KMS-11 (cell line): ENCODE data around the gene TAF10.

ENCODE experiments used
- H2AFZ ChIP-seq: fragments of 200-600 bp; sonication (generic); 2 replicates; pipeline ENCODE4 v1.6.1; 2016; ENCODE audit warnings: antibody characterized with exemption, mixed run types, low read depth
- H3K27ac ChIP-seq: fragments of 200-600 bp; sonication (generic); 2 replicates; pipeline ENCODE4 v1.6.1; 2016; ENCODE audit warnings: mild to moderate bottlenecking, mixed run types
- H3K27me3 ChIP-seq: fragments of 200-600 bp; sonication (generic); 2 replicates; pipeline ENCODE4 v1.6.1; 2017; ENCODE audit warnings: mild to moderate bottlenecking, low read depth, mixed run types, moderate library complexity; ENCODE audit not compliant: insufficient read depth
- H3K36me3 ChIP-seq: fragments of 200-600 bp; sonication (generic); 2 replicates; pipeline ENCODE4 v1.6.1; 2017; ENCODE audit warnings: mild to moderate bottlenecking, mixed run types; ENCODE audit not compliant: insufficient read depth
- H3K4me1 ChIP-seq: fragments of 200-600 bp; sonication (generic); 2 replicates; pipeline ENCODE4 v1.6.1; 2016; ENCODE audit warnings: mild to moderate bottlenecking, low read depth, mixed run types; ENCODE audit not compliant: poor library complexity, severe bottlenecking
- H3K4me2 ChIP-seq: fragments of 200-600 bp; sonication (generic); 2 replicates; pipeline ENCODE4 v1.7.0; 2016; ENCODE audit warnings: mild to moderate bottlenecking, mixed run types
- H3K4me3 ChIP-seq: fragments of 200-600 bp; sonication (generic); IDR thresholded peaks from 2 replicates; pipeline ENCODE4 v1.6.1; 2017; ENCODE audit warnings: low read depth, low read length, mixed read lengths; ENCODE audit not compliant: insufficient read depth
- H3K79me2 ChIP-seq: fragments of 200-600 bp; sonication (generic); 2 replicates; pipeline ENCODE4 v1.6.1; 2016; ENCODE audit warnings: low read depth, mixed run types; ENCODE audit not compliant: insufficient read depth
- H3K9ac ChIP-seq: fragments of 200-600 bp; sonication (generic); 2 replicates; pipeline ENCODE4 v1.6.1; 2016; ENCODE audit warnings: mild to moderate bottlenecking, mixed run types
- H4K20me1 ChIP-seq: fragments of 200-600 bp; sonication (generic); 2 replicates; pipeline ENCODE4 v1.6.1; 2016; ENCODE audit warnings: mild to moderate bottlenecking, mixed run types; ENCODE audit not compliant: insufficient read depth
- TF ChIP-seq, protein P1 (sequence below): fragments of 200-600 bp; sonication (generic); conservative IDR thresholded peaks from 2 replicates; pipeline ENCODE4 v1.6.1; 2017; ENCODE audit warnings: low read depth, mild to moderate bottlenecking, antibody characterized with exemption, low read length, moderate library complexity, mixed read lengths

The TAF10 gene

DNA sequence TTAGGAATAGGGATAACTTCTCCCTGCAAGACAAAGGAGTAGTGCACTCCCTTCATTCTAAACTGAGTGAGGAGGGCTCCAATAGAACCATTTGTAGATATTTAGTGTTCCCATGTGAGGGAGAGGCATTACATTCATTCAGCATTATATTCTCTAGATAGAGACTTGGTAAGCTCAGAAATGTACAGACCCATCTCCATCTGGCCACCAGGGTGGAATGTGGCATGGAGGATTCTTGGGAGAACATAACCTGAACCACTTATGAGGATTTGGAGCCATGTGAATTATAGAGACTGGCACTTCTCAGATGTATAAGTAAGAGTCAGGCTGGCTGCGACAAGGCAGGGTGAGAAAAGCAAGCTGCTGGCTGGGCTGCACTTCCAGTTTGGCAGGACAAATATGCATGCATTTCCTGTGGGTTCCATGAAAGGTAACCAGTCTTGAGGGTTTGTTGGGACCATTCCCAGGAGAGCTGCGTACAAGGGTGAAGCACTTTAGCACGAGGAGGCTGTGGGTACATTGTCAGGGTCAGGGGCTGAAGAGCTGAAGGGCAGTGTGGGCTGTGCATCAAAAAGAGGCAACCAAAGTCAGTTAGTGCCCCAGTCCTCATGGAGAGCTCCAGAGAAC is 17.8 kb downstream of the TAF10 start:
- TF ChIP-seq, protein P1, sequence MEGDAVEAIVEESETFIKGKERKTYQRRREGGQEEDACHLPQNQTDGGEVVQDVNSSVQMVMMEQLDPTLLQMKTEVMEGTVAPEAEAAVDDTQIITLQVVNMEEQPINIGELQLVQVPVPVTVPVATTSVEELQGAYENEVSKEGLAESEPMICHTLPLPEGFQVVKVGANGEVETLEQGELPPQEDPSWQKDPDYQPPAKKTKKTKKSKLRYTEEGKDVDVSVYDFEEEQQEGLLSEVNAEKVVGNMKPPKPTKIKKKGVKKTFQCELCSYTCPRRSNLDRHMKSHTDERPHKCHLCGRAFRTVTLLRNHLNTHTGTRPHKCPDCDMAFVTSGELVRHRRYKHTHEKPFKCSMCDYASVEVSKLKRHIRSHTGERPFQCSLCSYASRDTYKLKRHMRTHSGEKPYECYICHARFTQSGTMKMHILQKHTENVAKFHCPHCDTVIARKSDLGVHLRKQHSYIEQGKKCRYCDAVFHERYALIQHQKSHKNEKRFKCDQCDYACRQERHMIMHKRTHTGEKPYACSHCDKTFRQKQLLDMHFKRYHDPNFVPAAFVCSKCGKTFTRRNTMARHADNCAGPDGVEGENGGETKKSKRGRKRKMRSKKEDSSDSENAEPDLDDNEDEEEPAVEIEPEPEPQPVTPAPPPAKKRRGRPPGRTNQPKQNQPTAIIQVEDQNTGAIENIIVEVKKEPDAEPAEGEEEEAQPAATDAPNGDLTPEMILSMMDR: no peak
- no peaks in the 10 kb centered on the region for H3K36me3 ChIP-seq
- no peak overlapping the region for H3K4me2 ChIP-seq

DNA sequence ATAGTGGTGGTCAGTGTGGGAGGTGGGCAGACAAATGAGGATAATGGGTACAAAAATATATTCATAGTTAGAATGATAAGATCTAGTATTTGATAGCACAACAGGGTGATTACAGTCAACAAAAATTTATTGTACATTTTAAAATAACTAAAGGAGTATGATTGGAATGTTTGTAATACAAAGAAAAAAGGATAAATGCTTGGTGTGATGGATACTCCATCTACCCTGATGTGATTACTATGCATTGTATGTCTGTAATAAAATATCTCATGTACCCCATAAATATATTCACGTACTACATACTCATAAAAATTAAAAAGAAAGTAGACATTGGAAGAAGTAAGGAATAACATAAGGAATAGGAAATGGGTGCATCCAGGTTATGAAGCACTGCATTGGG is 24.0 kb downstream of the TAF10 start:
- Histone ChIP-seq H3K9ac (no peak overlapping the region), H3K79me2 (no peaks in the 10 kb centered on the region), H3K27me3 (no peaks in the 10 kb centered on the region), H3K4me1 (no peaks in the 10 kb centered on the region), H4K20me1 (no peaks in the 10 kb centered on the region), H3K36me3 (no peaks in the 10 kb centered on the region), H3K4me2 (no peak overlapping the region), H3K27ac (no peak overlapping the region), H3K4me3 (no peak overlapping the region), H2AFZ (no peak overlapping the region)
- TF ChIP-seq, protein P1: no peak

More for the DNA sequence above, 17.8 kb downstream of the TAF10 start:
- Histone ChIP-seq H4K20me1 (no peaks in the 10 kb centered on the region), H3K4me1 (no peaks in the 10 kb centered on the region), H3K79me2 (0 out of 2 replicates have a peak, but pooled peaks cover 3% of the 10 kb centered on the region), H3K27ac (no peak overlapping the region), H3K4me3 (no peak overlapping the region), H2AFZ (no peak overlapping the region), H3K27me3 (no peaks in the 10 kb centered on the region), H3K9ac (no peak overlapping the region)

DNA sequence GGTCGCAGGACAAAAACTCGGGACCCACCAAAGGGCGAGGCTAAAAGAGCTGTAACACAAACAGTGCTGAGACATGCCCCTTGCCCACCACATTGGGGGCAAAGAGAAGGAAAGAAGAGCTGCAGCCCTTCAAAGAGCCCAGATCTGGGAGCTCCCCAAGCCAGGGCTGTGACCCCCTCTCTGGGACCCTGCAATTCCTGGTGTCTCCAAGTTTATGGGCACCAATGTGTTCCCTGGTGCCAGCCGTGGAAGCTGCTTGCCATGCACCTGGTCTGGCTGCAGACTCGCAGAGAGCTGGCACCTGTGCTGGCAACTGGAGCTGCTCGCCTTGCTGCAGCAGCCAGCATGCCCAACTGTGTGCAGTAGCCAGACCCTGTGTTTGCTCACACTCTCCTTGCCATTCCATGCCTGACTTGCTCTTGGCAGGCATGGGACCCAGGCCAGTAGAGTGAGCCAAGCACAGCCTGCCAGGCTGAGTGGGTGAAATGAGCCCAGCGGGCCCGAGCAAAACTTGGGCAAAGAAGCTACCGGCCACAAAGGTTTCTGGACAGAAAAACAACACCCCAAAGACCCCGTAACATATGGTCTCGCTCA is 24.6 kb downstream of the TAF10 start:
- H3K4me3 ChIP-seq: no peak overlapping the region
- no peaks in the 10 kb centered on the region for H3K79me2 ChIP-seq
- H3K4me1 ChIP-seq: no peaks in the 10 kb centered on the region
- no peaks in the 10 kb centered on the region for H3K36me3 ChIP-seq
- H4K20me1 ChIP-seq: no peaks in the 10 kb centered on the region
- no peak overlapping the region for H3K27ac ChIP-seq
- H3K9ac ChIP-seq: no peak overlapping the region
- H3K27me3 ChIP-seq: no peaks in the 10 kb centered on the region
- H3K4me2 ChIP-seq: no peak overlapping the region
- no peak overlapping the region for H2AFZ ChIP-seq
- TF ChIP-seq, protein P1: no peak

DNA sequence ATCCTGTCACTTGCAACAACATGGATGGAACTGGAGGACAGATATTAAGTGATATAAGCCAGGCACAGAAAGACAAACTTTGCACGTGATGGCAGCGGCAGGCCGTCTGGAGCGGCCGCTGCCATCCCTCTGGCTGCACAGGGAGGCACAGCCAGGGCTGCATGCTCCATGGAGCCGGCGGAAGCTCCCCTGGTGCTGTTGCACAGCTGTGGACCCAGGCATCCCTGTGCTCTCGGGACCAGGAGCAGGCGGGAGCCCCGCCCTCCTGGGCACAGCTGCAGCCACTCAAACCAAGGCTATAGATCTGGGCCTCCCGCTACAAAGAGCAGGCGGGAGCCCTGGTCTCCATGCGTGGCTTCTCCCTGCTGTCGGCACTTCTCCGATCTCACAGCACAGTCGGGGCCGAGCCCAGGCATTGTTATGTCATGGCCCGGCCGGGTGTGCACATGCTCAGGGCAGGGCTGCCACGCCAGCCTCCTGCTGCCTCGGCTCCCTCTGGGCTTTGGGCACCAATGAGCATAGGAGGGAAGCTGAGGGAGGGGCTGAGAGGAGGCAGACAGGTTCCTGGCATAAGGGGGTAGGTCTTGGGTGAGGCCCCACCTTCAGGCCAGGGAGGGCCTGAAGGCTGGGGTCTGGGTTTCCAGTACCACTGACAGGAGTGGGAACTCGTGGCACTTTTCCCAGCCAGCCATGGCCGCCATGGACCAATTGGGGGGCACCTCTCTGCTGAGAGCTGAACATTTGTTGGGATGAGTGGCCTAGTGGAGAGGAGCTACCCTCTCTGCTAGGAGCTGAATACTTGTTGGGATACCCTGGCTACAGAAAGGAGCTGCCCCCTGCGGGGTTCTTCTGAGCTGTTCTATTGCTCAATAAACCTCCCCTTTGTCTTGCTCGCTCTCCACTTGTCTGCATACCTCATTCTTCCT is 25.3 kb downstream of the TAF10 start:
- Histone ChIP-seq H3K36me3 (no peaks in the 10 kb centered on the region), H3K27me3 (no peaks in the 10 kb centered on the region), H2AFZ (no peak overlapping the region), H4K20me1 (no peaks in the 10 kb centered on the region), H3K27ac (no peak overlapping the region), H3K4me2 (no peak overlapping the region), H3K4me1 (no peaks in the 10 kb centered on the region), H3K9ac (no peak overlapping the region), H3K4me3 (no peak overlapping the region), H3K79me2 (no peaks in the 10 kb centered on the region)
- TF ChIP-seq, protein P1: no peak
